OCI-LY1 (cell line): ENCODE data around the gene POTEF.
"Not testable (repeated sequence)": the region's sequence is repeated elsewhere in the genome, so short reads cannot be mapped to it uniquely, and the experiment has no call there.

Experiments used
- H2AFZ ChIP-seq: fragments of 200-600 bp; sonication (generic), shearing (Covaris generic); 2 replicates; pipeline ENCODE4 v1.6.0; 2014; ENCODE audit warnings: antibody characterized with exemption, mild to moderate bottlenecking, low read length
- H3F3A ChIP-seq: fragments of 200-600 bp; sonication (generic), shearing (Covaris generic); 2 replicates; pipeline ENCODE4 v1.6.0; 2014; ENCODE audit warnings: mild to moderate bottlenecking, antibody characterized with exemption, low read length, moderate library complexity; ENCODE audit not compliant: insufficient read depth
- H3K27ac ChIP-seq: fragments of 200-600 bp; sonication (generic); 2 replicates; pipeline ENCODE4 v1.5.1; 2014; ENCODE audit warnings: low read length, mixed run types, mild to moderate bottlenecking, low read depth; ENCODE audit not compliant: poor library complexity, severe bottlenecking
- H3K27me3 ChIP-seq: fragments of 200-600 bp; sonication (generic); 2 replicates; pipeline ENCODE4 v1.6.0; 2014; ENCODE audit warnings: antibody characterized with exemption, mild to moderate bottlenecking, low read length, moderate library complexity; ENCODE audit not compliant: insufficient read depth
- H3K36me3 ChIP-seq: fragments of 200-600 bp; sonication (generic); 2 replicates; pipeline ENCODE4 v1.6.1; 2014; ENCODE audit warnings: mild to moderate bottlenecking, antibody characterized with exemption, low read length, moderate library complexity, mixed read lengths; ENCODE audit not compliant: insufficient read depth
- H3K4me1 ChIP-seq: fragments of 200-600 bp; sonication (generic); 2 replicates; pipeline ENCODE4 v1.5.1; 2014; ENCODE audit warnings: mild to moderate bottlenecking, low read length, moderate library complexity; ENCODE audit not compliant: insufficient read depth, severe bottlenecking
- H3K4me2 ChIP-seq: fragments of 200-600 bp; sonication (generic), shearing (Covaris generic); 2 replicates; pipeline ENCODE4 v1.6.1; 2014; ENCODE audit warnings: low read length
- H3K4me3 ChIP-seq: fragments of 200-600 bp; sonication (generic); 2 replicates; pipeline ENCODE4 v1.5.1; 2014; ENCODE audit warnings: low read length, low read depth, mild to moderate bottlenecking, mixed read lengths; ENCODE audit not compliant: poor library complexity, severe bottlenecking
- H3K79me2 ChIP-seq: fragments of 200-600 bp; shearing (Covaris generic); 2 replicates; pipeline ENCODE4 v1.6.1; 2016; ENCODE audit warnings: mixed run types, low read length, mixed read lengths; ENCODE audit not compliant: insufficient read depth
- H3K9ac ChIP-seq: fragments of 200-600 bp; sonication (generic), shearing (Covaris generic); 2 replicates; pipeline ENCODE4 v1.6.1; 2014; ENCODE audit warnings: mild to moderate bottlenecking, low read length, mixed read lengths
- H3K9me2 ChIP-seq: fragments of 200-600 bp; sonication (generic), shearing (Covaris generic); 2 replicates; pipeline ENCODE4 v1.6.1; 2014; ENCODE audit warnings: low read depth, mild to moderate bottlenecking, low read length, mixed read lengths
- H3K9me3 ChIP-seq: fragments of 200-600 bp; shearing (Covaris generic); 2 replicates; pipeline ENCODE4 v1.6.1; 2014; ENCODE audit warnings: low read length, mixed read lengths
- H4K20me1 ChIP-seq: fragments of 200-600 bp; sonication (generic), shearing (Covaris generic); 2 replicates; pipeline ENCODE4 v1.6.0; 2016; ENCODE audit warnings: mild to moderate bottlenecking, low read length; ENCODE audit not compliant: insufficient read depth

POTEF gene

DNA sequence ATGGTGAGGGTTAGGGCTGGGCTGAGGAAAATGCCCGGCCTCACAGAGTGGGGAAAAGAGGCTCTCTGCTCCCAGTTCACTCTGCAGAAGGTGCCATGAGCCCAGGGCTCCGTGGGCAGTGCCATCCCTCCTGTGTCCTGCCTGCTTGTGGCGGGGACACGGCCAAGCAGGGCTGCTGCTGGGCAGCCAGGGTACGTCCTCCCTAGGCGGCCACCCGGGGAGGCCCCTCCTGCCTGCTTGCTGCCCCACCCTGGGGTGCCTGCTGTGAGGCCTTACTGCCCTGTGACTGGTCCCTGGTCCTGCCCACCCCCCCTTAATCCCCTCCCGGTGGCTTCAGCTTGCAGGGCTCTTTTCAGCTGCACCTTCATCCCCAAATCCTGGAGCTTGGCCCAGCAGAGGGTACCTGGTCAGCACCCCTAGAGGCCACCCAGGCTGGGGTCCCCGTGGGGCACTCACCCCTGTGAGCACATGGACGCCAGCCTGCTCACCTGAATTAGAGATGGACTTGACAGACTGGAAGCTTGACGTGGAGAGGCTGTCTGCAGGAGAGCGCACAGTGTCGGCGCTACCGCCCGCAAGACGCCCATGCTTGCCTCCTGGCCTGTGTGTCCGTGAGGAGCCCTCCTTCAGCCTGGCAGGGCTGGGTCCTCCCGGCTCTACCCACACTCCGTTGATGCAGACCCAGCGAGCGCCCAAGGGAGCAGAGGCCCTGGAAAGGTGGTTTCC lies 12.8 kb upstream of the POTEF start:
- not testable (repeated sequence) for H3K9ac ChIP-seq, H3K9me3 ChIP-seq, H3K4me1 ChIP-seq, H3K36me3 ChIP-seq, H3K4me3 ChIP-seq, H4K20me1 ChIP-seq, H3F3A ChIP-seq, H3K27ac ChIP-seq, H3K79me2 ChIP-seq, H2AFZ ChIP-seq, H3K27me3 ChIP-seq, H3K4me2 ChIP-seq, H3K9me2 ChIP-seq

DNA sequence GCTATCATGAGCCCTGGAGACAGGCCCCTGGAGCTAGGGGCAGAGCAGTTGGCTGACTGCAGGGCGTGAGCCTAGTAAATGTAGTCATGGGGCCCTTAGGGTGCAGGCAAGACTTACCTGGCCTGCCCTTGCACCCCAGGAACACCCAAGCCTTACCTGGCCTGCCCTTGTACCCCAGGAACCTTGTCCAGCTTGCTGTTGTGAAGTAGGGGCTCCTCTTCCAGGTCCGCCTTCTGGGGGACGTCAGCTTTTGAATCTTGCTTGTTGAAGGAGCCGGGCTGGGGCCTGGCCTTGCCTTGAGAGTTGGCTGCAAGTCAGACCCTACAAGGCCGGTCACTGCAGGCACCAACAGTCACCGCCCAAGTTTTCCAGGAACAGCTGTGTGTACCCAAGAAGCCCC lies 12.0 kb upstream of the POTEF start:
- H3K9ac ChIP-seq, result not testable (repeated sequence)

DNA sequence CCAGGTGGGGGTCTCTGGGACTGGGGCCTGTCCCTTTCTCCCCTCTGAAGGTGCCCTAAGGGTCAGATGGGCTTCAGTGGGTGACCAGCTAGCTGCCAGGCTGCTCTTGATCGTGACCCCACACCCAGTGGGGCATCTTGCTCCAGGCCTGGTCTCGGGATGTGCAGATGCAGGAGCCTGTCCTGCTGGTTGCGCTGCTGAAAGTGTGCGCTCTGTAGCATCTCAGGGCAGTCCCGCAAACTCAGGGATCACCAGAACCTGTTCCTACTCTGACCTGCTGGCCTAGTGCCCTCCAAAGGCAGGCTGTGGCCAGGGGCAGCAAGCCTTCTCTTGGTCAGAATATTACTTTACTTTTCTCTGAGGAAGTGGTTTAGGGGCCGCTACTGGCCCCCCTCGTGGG lies 11.5 kb upstream of the POTEF start:
- H2AFZ ChIP-seq, H3K4me3 ChIP-seq, H4K20me1 ChIP-seq, H3K36me3 ChIP-seq, H3K4me1 ChIP-seq, H3K27ac ChIP-seq, H3K9me3 ChIP-seq, H3K9ac ChIP-seq, H3F3A ChIP-seq, H3K27me3 ChIP-seq, H3K79me2 ChIP-seq, H3K4me2 ChIP-seq, H3K9me2 ChIP-seq: not testable (repeated sequence)

More for the DNA sequence above, 12.0 kb upstream of the POTEF start:
- not testable (repeated sequence) for H3K9me2 ChIP-seq, H3K4me2 ChIP-seq, H3K4me1 ChIP-seq, H2AFZ ChIP-seq, H4K20me1 ChIP-seq, H3K4me3 ChIP-seq, H3K36me3 ChIP-seq, H3F3A ChIP-seq, H3K9me3 ChIP-seq, H3K27ac ChIP-seq, H3K79me2 ChIP-seq, H3K27me3 ChIP-seq

DNA sequence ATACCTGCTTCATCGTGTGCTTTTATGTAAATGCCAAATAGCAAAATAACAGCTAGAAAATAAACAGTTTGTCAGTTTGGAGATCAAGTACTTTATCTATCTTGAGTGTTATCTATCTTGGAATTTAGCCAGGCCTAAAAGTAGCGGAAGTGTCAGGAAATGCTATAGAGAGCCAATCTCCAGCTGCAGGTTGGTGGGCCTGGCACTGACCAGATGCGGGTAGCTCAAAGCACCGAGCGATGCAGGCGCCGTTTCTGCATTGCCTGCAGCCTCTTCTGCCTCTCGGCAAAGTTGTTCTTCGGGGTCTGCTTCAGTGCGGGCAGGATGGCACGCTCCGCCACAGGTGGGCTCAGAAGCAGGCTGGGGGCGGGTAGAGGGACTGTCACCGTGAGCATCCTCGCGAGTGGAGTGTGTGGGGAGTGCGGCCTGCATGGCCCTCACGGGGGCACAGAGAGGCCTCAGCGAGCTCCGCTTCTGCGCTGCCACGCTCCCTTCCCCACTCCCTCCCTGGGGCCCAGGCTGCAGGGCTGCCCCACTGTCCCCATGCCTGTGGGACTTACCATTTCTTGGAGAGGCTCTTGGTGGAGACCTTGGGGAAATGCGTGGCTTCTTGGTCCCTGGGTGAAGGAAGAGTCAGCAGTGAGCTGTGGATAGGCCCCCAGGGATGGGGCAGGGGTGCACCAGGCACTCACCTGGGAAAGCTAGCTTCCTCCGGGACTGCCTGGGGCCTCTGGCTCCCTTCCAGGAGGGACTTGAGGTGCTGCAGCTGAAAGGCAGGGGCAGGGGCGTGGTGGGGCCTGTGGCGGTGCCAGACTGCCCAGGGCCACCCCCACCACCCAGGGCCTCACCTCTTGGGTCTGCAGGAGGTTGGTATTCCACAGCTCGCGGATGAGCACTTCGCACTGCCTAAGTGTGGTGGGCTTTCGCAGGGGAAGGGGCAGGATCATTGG lies 10.6 kb upstream of the POTEF start:
- not testable (repeated sequence) for H4K20me1 ChIP-seq, H3K9me2 ChIP-seq, H2AFZ ChIP-seq, H3K9me3 ChIP-seq, H3K4me3 ChIP-seq, H3K36me3 ChIP-seq, H3K27me3 ChIP-seq, H3K4me1 ChIP-seq, H3F3A ChIP-seq, H3K9ac ChIP-seq, H3K79me2 ChIP-seq, H3K27ac ChIP-seq, H3K4me2 ChIP-seq

DNA sequence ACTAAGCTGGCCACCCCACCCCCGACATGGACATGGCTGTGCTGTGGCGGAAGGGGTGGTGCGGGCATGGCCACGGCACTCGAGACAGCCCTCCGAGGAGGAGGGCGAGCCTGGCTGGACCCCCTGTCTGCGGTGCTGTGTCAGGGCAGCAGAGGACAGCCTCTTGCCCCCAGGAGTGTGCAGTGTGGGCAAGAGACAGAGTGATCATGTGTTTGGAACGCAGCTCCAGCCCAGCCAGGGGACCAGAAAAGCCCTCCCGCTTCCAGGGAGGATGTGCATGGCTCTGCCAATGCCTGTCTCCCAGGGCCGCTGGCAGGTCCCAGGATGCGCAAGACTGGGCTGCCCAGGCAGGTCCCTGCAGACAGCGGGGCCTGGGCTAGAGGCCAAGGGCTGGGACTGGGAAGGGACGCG lies 9.8 kb upstream of the POTEF start:
- H3K36me3 ChIP-seq, H3K27ac ChIP-seq, H3K9me3 ChIP-seq, H4K20me1 ChIP-seq, H3K4me3 ChIP-seq, H3K4me1 ChIP-seq, H2AFZ ChIP-seq, H3K4me2 ChIP-seq, H3K27me3 ChIP-seq, H3F3A ChIP-seq, H3K79me2 ChIP-seq, H3K9ac ChIP-seq, H3K9me2 ChIP-seq: not testable (repeated sequence)

GRCh38 chr2:130138326-130138725 lies 9.3 kb upstream of the POTEF start:
- not testable (repeated sequence) for H3K79me2 ChIP-seq, H2AFZ ChIP-seq, H3K4me3 ChIP-seq, H3K9ac ChIP-seq, H3K27ac ChIP-seq, H4K20me1 ChIP-seq, H3K9me2 ChIP-seq, H3K36me3 ChIP-seq, H3K27me3 ChIP-seq, H3K9me3 ChIP-seq, H3K4me1 ChIP-seq, H3F3A ChIP-seq, H3K4me2 ChIP-seq

DNA sequence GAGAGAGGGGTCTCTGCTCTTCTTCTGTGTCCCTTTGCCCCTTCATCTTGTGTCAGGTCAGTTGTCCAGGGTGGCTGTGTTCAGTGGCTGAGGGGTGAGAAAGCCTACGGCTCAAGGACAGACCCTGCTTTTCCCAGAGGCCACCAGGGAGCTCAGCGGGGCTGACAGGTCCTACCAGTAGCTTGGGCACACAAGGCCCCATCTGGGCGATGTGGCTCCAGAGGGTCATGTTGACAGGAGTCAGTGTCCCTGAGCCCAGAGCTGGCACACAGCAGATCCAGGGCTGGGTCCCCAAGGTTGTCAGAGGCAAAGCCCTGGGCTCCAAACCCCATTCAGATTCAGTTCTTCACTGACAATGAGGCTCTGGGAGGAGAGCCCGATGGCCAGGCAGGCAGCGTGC lies 8.1 kb upstream of the POTEF start:
- not testable (repeated sequence) for H2AFZ ChIP-seq, H3K9me3 ChIP-seq, H3K4me2 ChIP-seq, H3K79me2 ChIP-seq, H4K20me1 ChIP-seq, H3K4me3 ChIP-seq, H3K4me1 ChIP-seq, H3K27ac ChIP-seq, H3K9me2 ChIP-seq, H3K9ac ChIP-seq, H3F3A ChIP-seq, H3K27me3 ChIP-seq, H3K36me3 ChIP-seq
